Retinal pigment epithelial cell (primary cell): ENCODE data around the gene APH1B.

Experiments
- DNase-seq: peaks from one replicate; pipeline ENCODE4 v3.0.0-alpha.2; 2010; ENCODE audit warnings: low read depth
- H3K4me3 ChIP-seq: 2 replicates; pipeline ENCODE4 v1.5.1; 2011; ENCODE audit warnings: mild to moderate bottlenecking, low read length, control low read depth, moderate library complexity
- CTCF ChIP-seq: conservative IDR thresholded peaks from 2 replicates; pipeline ENCODE4 v1.5.1; 2011; ENCODE audit warnings: low read depth, low read length, control low read depth, inconsistent platforms

The APH1B gene

GRCh38 chr15:63330926-63331325 is 53.5 kb downstream of the APH1B start:
- TF ChIP-seq CTCF: no peak
- H3K4me3 ChIP-seq: no peak overlapping the region
- no peak for DNase-seq

- DNase-seq: no peak
- no peak for TF ChIP-seq CTCF
- no peak overlapping the region for H3K4me3 ChIP-seq
Measured at GRCh38 chr15:63331456-63331855, 54.1 kb downstream of the APH1B start.

GRCh38 chr15:63332367-63333124 is 55.1 kb downstream of the APH1B start:
- no peak for TF ChIP-seq CTCF
- H3K4me3 ChIP-seq: no peak overlapping the region
- peak; percentile 70 for DNase-seq

- no peak for DNase-seq
- no peak for TF ChIP-seq CTCF
- H3K4me3 ChIP-seq: no peak overlapping the region
Measured at GRCh38 chr15:63334821-63335220, 57.4 kb downstream of the APH1B start.

- TF ChIP-seq CTCF: no peak
- DNase-seq: no peak
- no peak overlapping the region for H3K4me3 ChIP-seq
Measured at GRCh38 chr15:63335543-63336240, 58.3 kb downstream of the APH1B start.

- H3K4me3 ChIP-seq: no peak overlapping the region
- DNase-seq: no peak
- no peak for TF ChIP-seq CTCF
Measured at GRCh38 chr15:63337046-63337445, 59.6 kb downstream of the APH1B start.

GRCh38 chr15:63338170-63338569 is 60.8 kb downstream of the APH1B start:
- H3K4me3 ChIP-seq: no peak overlapping the region
- TF ChIP-seq CTCF: no peak
- DNase-seq: no peak
